Liver (tissue), 9 donors: ENCODE results near the gene MRO. TPM values are rescaled to one million over a fixed set of nuclear protein-coding genes. Genes with fewer than 3 reads are reported as not detected.
"Not testable (repeated sequence)": the region's sequence is repeated elsewhere in the genome, so short reads cannot be mapped to it uniquely, and the experiment has no call there.

ENCODE experiments used
- DNase-seq: peaks from one replicate; pipeline ENCODE4 v3.0.0-alpha.2; 2017; ENCODE audit warnings: low spot score
- H3K27ac ChIP-seq, 2 donors: one replicate each; pipeline ENCODE4 v1.7.0; 2013; ENCODE audit warnings: inconsistent platforms in 2 of 2, low read length in 2 of 2, control low read depth in 1 of 2, low read depth in 1 of 2, mild to moderate bottlenecking in 1 of 2
- H3K27me3 ChIP-seq, 4 donors: one replicate each; pipeline versions ENCODE4 v1.6.1 to v1.7.0; 2013; ENCODE audit warnings: low read length in 3 of 4, inconsistent platforms in 1 of 4, mild to moderate bottlenecking in 1 of 4, moderate library complexity in 1 of 4; ENCODE audit not compliant: control insufficient read depth in 4 of 4, insufficient read depth in 4 of 4
- H3K36me3 ChIP-seq, 4 donors: one replicate each; pipeline versions ENCODE4 v1.6.1 to v1.7.0; 2013; ENCODE audit warnings: low read length in 3 of 4, mild to moderate bottlenecking in 3 of 4, low read depth in 1 of 4, moderate library complexity in 1 of 4; ENCODE audit not compliant: control insufficient read depth in 4 of 4, insufficient read depth in 3 of 4
- H3K4me1 ChIP-seq, 4 donors: one replicate each; pipeline versions ENCODE4 v1.6.1 to v1.7.0; 2013; ENCODE audit warnings: low read length in 3 of 4, mild to moderate bottlenecking in 3 of 4, moderate library complexity in 1 of 4; ENCODE audit not compliant: control insufficient read depth in 4 of 4, insufficient read depth in 4 of 4
- H3K4me3 ChIP-seq, 3 donors: one replicate each; pipeline versions ENCODE4 v1.6.1 to v1.7.0; 2013; ENCODE audit warnings: low read length in 3 of 3, control low read depth in 1 of 3, low read depth in 1 of 3, mild to moderate bottlenecking in 1 of 3
- H3K9ac ChIP-seq, 2 donors: one replicate each; pipeline ENCODE4 v1.7.0; 2013; ENCODE audit warnings: low read length in 2 of 2, mild to moderate bottlenecking in 2 of 2, moderate library complexity in 2 of 2, control low read depth in 1 of 2, low read depth in 1 of 2
- H3K9me3 ChIP-seq, 4 donors: one replicate each; pipeline versions ENCODE4 v1.6.1 to v1.7.0; 2013; ENCODE audit warnings: low read length in 3 of 4; ENCODE audit not compliant: control insufficient read depth in 4 of 4
- FOXA1 ChIP-seq: IDR thresholded peaks from 2 replicates; pipeline ENCODE4 v1.6.1; 2016; ENCODE audit warnings: antibody characterized with exemption
- FOXA2 ChIP-seq: IDR thresholded peaks from 2 replicates; pipeline ENCODE4 v1.6.1; 2016; ENCODE audit warnings: antibody characterized with exemption
- GABPA ChIP-seq, 2 donors: IDR thresholded peaks in 1 of 2; conservative IDR thresholded peaks in 1 of 2; 2 replicates each; pipeline ENCODE4 v1.6.1; 2016; ENCODE audit warnings: antibody characterized with exemption in 2 of 2, mild to moderate bottlenecking in 1 of 2, moderate library complexity in 1 of 2
- HNF4A ChIP-seq, 2 donors: conservative IDR thresholded peaks; 2 replicates each; pipeline ENCODE4 v1.6.1; 2016; ENCODE audit warnings: antibody characterized with exemption in 2 of 2, mild to moderate bottlenecking in 2 of 2
- HNF4G ChIP-seq: IDR thresholded peaks from 2 replicates; pipeline ENCODE4 v1.6.1; 2016; ENCODE audit warnings: antibody characterized with exemption
- RAD21 ChIP-seq, 2 donors: IDR thresholded peaks; 2 replicates each; pipeline ENCODE4 v1.6.1; 2016; ENCODE audit warnings: antibody characterized with exemption in 2 of 2, mild to moderate bottlenecking in 2 of 2
- RXRA ChIP-seq, 2 donors: IDR thresholded peaks; 2 replicates each; pipeline ENCODE4 v1.6.1; 2017 to 2018; ENCODE audit warnings: antibody characterized with exemption in 2 of 2, mild to moderate bottlenecking in 1 of 2
- SP1 ChIP-seq: IDR thresholded peaks from 2 replicates; pipeline ENCODE4 v1.6.1; 2018; ENCODE audit warnings: antibody characterized with exemption, mild to moderate bottlenecking
- TAF1 ChIP-seq: conservative IDR thresholded peaks from 2 replicates; pipeline ENCODE4 v1.6.1; 2016; ENCODE audit warnings: antibody characterized with exemption, mild to moderate bottlenecking
- YY1 ChIP-seq: IDR thresholded peaks from 2 replicates; pipeline ENCODE4 v1.6.1; 2016; ENCODE audit warnings: antibody characterized with exemption, mild to moderate bottlenecking
- WGBS: extraction: QIAGEN DNeasy Blood & Tissue Kit; methylation state at CpG from one replicate; pipeline ENCODE4 v1.1.7; 2013; 5-methylcytosine and 5-hydroxymethylcytosine counted together
- polyA plus RNA-seq, 2 donors: library from polyadenylated mRNA; stranded (reverse) in 1 of 2; unstranded in 1 of 2; fragments of 200-250 nt in 1 of 2; fragments of >200 nt in 1 of 2; fragmentation: Nextera tagmentation in 1 of 2; extraction: Ambion mirVana in 1 of 2; gene quantifications; one replicate each; pipeline versions ENCODE4 v1.2.1 to v1.2.3, GENCODE V29; 2013 to 2015
- total RNA-seq, 2 donors: library from RNA; depleted of rRNA; stranded (reverse); fragments of >200 nt; gene quantifications; one replicate each; pipeline ENCODE4 v1.2.3, GENCODE V29; 2014
- TF ChIP-seq, protein P1 (sequence below): IDR thresholded peaks from 2 replicates; pipeline ENCODE4 v1.6.1; 2016; ENCODE audit warnings: antibody characterized with exemption
- TF ChIP-seq, protein P2 (sequence below): IDR thresholded peaks from 2 replicates; pipeline ENCODE4 v1.6.1; 2016; ENCODE audit warnings: antibody characterized with exemption
- TF ChIP-seq, protein P3 (sequence below): IDR thresholded peaks from 2 replicates; pipeline ENCODE4 v1.6.1; 2016; ENCODE audit warnings: antibody characterized with exemption, mild to moderate bottlenecking
- TF ChIP-seq, protein P4 (sequence below): fragments of 150-350 bp; IDR thresholded peaks from 2 replicates; pipeline ENCODE4 v1.5.1; 2017; ENCODE audit warnings: improper control_type of control experiment, low read depth, low read length; ENCODE audit not compliant: missing input control
- TF ChIP-seq, protein P5 (sequence below): IDR thresholded peaks from 2 replicates; pipeline ENCODE4 v1.6.1; 2016; ENCODE audit warnings: antibody characterized with exemption
- donor health status: healthy.
- donor health status: healthy.
- donor health status: healthy.
- donor health status: healthy.
- donor health status: healthy.

MRO gene
- total and polyA plus RNA-seq, 4 donors, result 1.6 to 2.8 (median 2.7) TPM

DNA sequence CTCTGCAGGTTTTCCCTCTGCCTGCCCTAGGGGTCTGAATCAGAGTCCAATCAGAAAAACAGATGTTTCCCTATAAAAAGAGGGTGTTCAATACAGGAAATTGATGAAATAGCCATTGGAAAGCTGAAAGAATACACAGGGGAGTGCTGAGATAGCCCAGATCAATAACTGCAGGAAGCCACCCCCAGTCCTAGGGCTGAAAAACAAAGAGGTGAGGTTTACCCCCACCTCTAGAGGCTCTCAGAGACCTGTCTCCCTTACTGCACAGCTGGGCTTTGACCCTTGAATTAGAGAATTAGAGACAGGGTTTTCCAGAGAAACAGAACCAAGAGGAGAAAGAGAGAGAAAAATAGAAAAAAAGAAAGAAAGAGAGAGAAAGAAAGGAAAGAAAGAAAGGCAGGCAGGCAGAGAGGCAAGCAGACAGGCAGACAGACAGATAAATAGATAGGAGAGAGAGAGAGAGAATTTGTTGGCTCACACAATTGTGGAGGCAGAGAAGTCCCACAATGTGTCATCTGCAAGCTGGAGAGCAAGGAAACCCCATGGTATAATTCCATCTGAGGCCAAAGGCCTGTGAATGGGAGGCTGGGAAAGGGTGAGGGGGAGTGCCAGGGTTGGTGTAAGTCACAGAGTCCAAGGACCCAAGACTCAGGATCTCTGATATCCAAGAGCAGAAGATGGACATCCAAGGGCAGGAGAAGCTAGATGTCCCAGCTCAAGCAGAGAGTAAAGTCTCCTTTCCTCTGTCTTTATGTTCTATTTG lies 40.2 kb upstream of the MRO start:
- TF ChIP-seq, protein P1, sequence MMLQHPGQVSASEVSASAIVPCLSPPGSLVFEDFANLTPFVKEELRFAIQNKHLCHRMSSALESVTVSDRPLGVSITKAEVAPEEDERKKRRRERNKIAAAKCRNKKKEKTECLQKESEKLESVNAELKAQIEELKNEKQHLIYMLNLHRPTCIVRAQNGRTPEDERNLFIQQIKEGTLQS, result no peak
- TF ChIP-seq, protein P2, sequence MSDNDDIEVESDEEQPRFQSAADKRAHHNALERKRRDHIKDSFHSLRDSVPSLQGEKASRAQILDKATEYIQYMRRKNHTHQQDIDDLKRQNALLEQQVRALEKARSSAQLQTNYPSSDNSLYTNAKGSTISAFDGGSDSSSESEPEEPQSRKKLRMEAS, result no peak
- TF ChIP-seq, protein P3, sequence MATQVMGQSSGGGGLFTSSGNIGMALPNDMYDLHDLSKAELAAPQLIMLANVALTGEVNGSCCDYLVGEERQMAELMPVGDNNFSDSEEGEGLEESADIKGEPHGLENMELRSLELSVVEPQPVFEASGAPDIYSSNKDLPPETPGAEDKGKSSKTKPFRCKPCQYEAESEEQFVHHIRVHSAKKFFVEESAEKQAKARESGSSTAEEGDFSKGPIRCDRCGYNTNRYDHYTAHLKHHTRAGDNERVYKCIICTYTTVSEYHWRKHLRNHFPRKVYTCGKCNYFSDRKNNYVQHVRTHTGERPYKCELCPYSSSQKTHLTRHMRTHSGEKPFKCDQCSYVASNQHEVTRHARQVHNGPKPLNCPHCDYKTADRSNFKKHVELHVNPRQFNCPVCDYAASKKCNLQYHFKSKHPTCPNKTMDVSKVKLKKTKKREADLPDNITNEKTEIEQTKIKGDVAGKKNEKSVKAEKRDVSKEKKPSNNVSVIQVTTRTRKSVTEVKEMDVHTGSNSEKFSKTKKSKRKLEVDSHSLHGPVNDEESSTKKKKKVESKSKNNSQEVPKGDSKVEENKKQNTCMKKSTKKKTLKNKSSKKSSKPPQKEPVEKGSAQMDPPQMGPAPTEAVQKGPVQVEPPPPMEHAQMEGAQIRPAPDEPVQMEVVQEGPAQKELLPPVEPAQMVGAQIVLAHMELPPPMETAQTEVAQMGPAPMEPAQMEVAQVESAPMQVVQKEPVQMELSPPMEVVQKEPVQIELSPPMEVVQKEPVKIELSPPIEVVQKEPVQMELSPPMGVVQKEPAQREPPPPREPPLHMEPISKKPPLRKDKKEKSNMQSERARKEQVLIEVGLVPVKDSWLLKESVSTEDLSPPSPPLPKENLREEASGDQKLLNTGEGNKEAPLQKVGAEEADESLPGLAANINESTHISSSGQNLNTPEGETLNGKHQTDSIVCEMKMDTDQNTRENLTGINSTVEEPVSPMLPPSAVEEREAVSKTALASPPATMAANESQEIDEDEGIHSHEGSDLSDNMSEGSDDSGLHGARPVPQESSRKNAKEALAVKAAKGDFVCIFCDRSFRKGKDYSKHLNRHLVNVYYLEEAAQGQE, result no peak
- TF ChIP-seq, protein P4, sequence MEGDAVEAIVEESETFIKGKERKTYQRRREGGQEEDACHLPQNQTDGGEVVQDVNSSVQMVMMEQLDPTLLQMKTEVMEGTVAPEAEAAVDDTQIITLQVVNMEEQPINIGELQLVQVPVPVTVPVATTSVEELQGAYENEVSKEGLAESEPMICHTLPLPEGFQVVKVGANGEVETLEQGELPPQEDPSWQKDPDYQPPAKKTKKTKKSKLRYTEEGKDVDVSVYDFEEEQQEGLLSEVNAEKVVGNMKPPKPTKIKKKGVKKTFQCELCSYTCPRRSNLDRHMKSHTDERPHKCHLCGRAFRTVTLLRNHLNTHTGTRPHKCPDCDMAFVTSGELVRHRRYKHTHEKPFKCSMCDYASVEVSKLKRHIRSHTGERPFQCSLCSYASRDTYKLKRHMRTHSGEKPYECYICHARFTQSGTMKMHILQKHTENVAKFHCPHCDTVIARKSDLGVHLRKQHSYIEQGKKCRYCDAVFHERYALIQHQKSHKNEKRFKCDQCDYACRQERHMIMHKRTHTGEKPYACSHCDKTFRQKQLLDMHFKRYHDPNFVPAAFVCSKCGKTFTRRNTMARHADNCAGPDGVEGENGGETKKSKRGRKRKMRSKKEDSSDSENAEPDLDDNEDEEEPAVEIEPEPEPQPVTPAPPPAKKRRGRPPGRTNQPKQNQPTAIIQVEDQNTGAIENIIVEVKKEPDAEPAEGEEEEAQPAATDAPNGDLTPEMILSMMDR, result no peak
- TF ChIP-seq RAD21 (IDR thresholded peaks at IDR 0.05), result no peak
- TF ChIP-seq FOXA2, result no peak
- no peak for TF ChIP-seq SP1
- TF ChIP-seq RXRA (IDR thresholded peaks at IDR 0.05), result no peak
- no peak for TF ChIP-seq TAF1
- TF ChIP-seq, protein P5, sequence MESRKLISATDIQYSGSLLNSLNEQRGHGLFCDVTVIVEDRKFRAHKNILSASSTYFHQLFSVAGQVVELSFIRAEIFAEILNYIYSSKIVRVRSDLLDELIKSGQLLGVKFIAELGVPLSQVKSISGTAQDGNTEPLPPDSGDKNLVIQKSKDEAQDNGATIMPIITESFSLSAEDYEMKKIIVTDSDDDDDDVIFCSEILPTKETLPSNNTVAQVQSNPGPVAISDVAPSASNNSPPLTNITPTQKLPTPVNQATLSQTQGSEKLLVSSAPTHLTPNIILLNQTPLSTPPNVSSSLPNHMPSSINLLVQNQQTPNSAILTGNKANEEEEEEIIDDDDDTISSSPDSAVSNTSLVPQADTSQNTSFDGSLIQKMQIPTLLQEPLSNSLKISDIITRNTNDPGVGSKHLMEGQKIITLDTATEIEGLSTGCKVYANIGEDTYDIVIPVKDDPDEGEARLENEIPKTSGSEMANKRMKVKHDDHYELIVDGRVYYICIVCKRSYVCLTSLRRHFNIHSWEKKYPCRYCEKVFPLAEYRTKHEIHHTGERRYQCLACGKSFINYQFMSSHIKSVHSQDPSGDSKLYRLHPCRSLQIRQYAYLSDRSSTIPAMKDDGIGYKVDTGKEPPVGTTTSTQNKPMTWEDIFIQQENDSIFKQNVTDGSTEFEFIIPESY, result no peak
- TF ChIP-seq FOXA1, result no peak
- no peak for TF ChIP-seq HNF4A (conservative IDR thresholded peaks at IDR 0.05)
- no peak for TF ChIP-seq YY1
- no peak for TF ChIP-seq GABPA (IDR thresholded peaks at IDR 0.05 in 1 of 2, conservative IDR thresholded peaks at IDR 0.05 in 1 of 2)
- Histone ChIP-seq H3K9ac (no peak overlapping the region), H3K27ac (no peak overlapping the region), H3K36me3 (no peaks in the 10 kb centered on the region), H3K9me3 (no peaks in the 10 kb centered on the region), H3K4me3 (no peak overlapping the region), H3K27me3 (no peaks in the 10 kb centered on the region), H3K4me1 (peaks cover 0 to 5% (median 4%) of the 10 kb centered on the region in 4 donors)
- no peak for DNase-seq

DNA sequence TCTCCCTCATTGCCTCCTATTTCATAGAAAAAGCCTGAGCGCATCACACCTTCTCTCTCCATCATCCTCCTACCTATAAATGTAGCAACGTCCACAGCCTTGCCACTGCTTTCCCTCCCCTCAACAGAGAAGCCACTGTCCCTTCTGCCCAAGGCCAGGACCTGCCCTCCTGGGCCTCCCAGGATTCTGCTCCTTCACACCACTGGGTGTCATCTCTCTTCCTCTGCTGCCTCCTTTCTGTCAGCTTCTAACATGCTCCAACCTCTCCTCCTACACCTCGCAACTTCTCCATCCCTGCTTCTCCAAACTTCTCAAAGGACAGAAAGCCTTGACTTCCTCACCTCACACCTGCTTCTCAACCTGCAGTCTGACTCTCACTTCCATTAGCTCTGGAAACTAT lies 37.9 kb upstream of the MRO start:
- Histone ChIP-seq H3K27ac (no peak overlapping the region), H3K36me3 (no peaks in the 10 kb centered on the region), H3K9me3 (no peaks in the 10 kb centered on the region), H3K9ac (no peak overlapping the region), H3K4me3 (no peak overlapping the region), H3K4me1 (peaks cover 2 to 19% (median 15%) of the 10 kb centered on the region in 4 donors), H3K27me3 (no peaks in the 10 kb centered on the region)
- DNase-seq, result no peak
- WGBS, result 89% methylated on average over 3 of the region's 3 CpGs
- TF ChIP-seq HNF4A (conservative IDR thresholded peaks at IDR 0.05), result no peak
- TF ChIP-seq TAF1, result no peak
- no peak for TF ChIP-seq RXRA (IDR thresholded peaks at IDR 0.05)
- TF ChIP-seq, protein P2, result no peak
- TF ChIP-seq HNF4G, result no peak

DNA sequence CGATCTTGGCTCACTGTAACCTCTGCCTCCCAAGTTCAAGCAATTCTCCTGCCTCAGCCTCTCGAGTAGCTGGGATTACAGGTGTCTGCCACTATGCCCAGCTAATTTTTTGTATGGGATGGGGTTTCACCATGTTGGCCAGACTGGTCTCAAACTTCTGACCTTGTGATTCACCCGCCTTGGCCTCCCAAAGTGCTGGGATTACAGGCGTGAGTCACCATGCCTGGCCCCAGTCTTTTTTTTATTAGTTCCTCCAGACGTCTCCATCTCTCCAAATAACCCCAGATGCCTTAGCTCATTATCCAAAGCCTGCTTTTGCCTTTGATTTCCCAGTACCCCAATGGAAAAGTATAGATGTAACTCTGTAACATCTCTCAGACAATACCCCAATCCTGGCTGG lies 37.4 kb upstream of the MRO start:
- H3K4me3 ChIP-seq, H3K36me3 ChIP-seq, H3K9ac ChIP-seq, H3K27me3 ChIP-seq, DNase-seq, H3K27ac ChIP-seq, H3K9me3 ChIP-seq: not testable (repeated sequence)
- peaks cover 2 to 19% (median 15%) of the 10 kb centered on the region in 4 donors for H3K4me1 ChIP-seq
- 69% methylated on average over 5 of the region's 5 CpGs for WGBS
